ENCODE measurements around the gene CA4.

CA4 gene

DNA sequence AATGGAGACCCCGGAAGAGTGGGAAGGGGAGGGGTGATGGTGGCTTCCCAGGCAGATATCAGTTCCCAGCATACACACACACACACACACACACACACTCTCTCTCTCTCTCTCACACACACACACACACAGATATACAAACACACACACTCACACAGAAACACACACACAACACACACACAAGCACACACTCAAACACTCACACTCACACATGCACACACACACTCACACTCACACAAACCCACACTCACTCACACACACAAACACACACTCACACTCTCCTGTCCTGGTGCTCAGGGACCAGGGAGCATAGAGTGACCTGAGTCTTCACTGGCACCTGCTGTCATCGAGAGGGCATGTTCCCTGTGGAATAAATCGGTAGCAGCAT is 5.6 kb downstream of the CA4 start:
- DNase-seq (ENCODE audit: low read depth in 2 of 2), result no peak

DNA sequence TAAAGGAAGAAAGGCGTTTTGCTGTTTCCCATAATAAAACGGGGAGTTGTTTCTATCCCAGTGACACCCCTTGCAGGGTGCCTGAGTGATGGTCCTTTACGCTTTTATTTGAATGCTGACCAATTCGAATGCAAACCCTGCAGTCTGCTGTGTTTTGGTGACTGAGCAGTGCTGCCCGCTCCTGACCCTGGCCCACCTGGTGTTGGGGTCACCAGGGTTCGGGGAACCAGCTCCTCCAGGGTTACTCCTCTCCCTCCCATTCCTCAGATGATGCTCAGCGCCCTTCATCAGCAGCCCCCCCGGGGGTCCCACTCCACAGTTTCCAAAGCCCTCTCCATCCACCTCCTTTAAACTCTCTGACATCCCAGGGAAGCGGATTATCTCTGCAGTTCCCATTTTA is 6.0 kb downstream of the CA4 start:
- DNase-seq (ENCODE audit: low read depth in 2 of 2), result no peak

DNA sequence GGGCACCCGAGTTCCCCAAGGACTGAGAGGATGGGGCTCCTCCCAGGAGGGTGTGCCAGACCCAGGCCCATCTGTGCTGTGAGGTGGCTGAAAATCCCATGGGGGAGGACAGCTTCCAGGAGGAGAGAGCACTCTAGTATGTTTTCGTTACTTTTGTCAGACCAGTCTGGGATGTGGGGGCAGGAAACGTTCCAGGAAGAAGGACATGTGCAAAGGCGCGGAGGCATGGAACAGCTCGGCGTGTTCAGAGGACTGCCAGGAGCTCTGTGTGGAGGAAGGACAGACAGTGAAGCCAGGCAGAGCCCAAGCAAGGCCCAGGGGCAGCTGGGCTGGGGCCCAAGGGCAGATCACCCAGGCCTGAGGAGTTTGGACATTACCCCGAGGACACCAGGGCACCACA is 7.0 kb downstream of the CA4 start:
- no peak for DNase-seq (ENCODE audit: low read depth in 2 of 2)

DNA sequence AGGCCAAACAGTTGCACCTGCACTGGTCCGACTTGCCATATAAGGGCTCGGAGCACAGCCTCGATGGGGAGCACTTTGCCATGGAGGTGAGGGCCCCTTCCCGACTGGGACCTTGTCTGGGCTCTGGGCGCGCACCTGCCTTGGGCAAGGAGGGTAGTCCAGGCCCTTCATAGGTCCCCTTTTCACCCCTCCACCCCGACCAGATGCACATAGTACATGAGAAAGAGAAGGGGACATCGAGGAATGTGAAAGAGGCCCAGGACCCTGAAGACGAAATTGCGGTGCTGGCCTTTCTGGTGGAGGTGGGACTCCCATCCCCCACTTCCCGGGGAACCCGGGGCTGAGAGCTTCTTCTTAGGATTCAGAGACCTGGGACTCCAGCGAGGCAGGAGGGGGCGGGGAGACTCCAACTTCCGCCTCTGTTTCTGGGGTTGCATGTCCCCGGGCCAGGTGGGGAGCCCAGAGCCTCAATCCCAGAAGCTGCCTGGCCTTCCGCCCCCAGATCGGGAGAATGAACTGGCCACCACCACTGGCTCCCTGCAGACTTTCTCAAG is 7.8 kb downstream of the CA4 start:
- DNase-seq (ENCODE audit: low read depth in 2 of 2), result no peak

DNA sequence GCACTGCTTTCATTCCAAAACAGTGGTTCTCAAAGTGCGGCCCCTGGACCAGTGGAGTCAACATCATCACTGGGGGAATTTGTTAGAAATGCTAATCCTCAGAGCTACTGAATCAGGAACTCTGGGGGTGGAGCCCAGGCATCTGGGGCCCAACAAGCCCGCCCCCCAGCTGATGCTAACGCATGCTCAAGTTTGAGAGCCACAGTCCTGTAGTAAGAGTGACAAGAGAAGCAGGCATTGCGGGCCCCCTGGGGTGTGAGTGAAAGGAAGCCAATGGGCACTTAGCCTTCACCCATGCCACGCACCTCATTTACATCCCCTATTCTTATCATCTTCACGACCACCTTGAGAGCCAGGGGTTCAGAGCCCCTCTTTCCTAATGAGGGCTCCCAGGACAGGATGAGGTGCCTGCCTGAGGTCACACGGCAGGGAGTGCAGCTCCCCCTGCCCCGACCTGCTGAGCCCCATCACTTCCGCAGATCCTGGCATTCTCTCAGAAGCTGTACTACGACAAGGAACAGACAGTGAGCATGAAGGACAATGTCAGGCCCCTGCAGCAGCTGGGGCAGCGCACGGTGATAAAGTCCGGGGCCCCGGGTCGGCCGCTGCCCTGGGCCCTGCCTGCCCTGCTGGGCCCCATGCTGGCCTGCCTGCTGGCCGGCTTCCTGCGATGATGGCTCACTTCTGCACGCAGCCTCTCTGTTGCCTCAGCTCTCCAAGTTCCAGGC is 9.1 kb downstream of the CA4 start:
- no peak for DNase-seq (ENCODE audit: low read depth in 2 of 2)

DNA sequence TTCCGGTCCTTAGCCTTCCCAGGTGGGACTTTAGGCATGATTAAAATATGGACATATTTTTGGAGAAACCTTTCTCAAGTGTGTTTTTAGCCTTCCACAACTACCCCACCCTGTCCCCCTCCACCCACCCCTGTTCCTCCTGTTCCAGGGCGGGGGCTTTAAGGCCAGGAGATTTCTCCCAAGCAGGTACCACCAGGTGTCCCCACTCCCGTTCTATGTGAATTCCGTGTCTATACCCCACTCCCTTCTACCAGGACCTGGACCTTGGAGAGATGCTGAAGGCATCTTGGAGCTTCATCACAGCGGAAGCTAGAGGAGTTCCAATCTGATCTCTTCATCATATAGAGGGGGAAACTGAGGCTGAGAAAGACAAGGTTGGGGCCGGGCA is 9.7 kb downstream of the CA4 start:
- no peak for DNase-seq (ENCODE audit: low read depth in 2 of 2)

DNA sequence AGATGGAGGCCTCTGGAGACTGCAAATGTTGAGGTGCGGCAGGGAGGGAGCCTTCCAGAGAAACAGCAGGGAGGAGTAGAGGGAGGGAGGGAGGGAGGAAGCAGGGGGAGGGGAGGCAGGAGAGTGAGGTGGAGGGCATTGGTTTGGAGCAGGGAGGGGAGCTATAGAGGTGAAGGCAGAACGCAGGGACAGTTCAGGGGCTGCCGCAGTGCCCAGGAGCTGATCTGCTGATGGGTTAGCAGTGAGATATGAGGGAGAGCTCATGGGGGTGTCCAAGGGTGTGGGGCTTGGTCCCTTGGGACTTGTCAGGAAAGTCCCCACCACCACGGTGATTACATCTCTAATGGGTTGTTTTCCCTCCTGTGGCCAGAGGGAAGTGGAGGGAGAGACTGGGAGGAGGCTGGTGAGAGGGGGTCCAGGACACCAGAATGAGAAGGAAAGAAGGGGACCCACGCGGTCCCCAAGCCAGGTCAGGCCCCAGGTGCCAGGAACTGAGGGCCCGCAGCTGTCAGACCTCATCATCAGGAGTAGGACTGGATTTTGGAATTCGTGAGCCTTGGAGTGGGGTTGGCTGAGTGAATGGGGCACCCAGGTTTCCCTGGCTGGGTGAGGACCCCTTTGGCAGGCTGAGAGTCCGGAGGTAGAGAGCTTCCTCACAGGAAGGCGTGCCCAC is 11.2 kb downstream of the CA4 start:
- DNase-seq (ENCODE audit: low read depth in 2 of 2), result no peak

DNA sequence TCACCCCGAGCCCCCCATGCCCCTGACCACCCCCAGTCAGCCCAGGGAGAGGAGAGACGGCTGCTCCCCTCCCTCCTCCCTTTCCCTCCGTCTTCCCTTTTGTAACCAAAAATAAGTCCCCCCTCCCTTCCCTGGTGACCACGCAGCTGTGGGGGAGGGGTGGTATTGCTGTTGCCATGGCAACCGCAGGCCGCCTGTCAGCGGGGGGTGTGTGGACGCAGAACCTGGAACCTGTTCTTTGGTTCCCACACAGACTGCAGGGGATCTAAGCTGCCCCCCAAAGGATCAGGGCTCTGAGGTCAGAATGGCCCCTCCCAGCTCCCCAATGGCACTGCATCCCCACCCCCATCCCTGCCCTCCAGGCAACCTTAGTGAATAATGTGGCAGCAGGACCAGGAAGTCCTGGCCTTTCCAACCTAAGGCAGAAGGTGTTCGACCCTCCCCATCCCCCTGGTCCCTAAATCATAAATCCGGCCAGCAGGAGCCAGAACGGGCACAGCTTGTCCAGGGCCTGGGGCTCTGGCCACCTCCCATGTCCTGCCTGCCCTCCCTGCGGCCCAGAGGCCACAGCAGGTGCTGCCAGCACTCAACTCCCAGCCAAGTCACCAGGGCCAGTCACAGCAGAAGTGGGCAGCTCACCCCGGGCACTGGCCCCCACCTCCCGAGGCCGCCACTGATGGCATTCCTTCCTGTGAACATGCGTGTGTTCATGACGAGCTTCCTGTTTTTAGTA is 12.0 kb downstream of the CA4 start:
- DNase-seq (ENCODE audit: low read depth in 2 of 2), result no peak

DNA sequence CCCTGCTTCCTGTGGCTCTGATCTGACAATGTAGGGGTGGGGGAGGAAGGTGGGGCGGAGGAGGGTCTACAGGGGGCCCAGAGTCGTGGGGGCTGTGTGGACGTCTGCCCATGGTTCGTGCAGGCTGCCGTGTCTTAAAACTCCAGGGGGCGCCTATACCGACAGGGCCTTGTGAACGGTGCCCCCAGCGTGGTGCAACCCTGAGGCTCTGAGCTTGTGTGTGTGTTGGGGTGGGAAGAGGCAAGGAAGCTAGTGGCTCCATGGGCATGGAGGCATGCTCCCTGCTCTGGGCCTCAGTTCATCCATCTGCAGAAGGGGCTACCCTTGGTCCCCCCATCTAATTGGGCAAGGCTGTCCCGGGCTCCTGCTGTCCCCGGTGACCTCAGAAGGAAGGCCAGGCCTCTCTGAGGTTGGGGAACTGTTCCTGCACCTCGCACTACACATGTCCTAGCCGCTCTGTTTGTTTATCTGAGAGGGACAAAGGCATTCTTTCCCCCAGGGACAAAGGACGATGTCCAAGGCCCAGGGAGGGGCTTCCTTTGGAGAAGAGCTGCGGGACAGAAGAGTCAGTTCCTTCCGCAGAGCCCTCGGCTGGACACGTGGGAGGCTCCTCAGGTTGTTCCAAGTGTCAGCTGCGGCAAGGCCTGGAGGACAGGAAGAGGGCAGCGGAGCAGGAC is 13.5 kb downstream of the CA4 start:
- no peak for DNase-seq (ENCODE audit: low read depth in 2 of 2)

DNA sequence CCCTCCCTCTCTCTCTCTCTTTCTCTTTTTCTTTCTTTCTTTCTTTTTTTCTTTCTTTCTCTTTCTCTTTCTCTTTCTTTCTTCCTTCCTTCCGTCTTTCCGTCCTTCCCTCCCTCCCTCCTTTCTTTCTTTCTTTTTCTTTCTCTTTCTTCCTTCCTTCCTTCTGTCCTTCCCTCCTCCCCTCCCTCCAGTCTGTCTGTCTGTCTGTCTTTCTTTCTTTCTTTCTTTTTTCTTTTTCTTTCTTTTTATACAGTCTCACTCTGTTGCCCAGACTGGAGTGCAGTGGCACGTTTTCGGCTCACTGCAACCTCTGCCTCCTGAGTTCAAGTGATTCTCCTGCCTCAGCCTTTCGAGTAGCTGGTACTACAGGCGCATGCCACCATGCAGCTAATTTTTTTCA is 14.4 kb downstream of the CA4 start:
- no peak for DNase-seq (ENCODE audit: low read depth in 2 of 2)

DNA sequence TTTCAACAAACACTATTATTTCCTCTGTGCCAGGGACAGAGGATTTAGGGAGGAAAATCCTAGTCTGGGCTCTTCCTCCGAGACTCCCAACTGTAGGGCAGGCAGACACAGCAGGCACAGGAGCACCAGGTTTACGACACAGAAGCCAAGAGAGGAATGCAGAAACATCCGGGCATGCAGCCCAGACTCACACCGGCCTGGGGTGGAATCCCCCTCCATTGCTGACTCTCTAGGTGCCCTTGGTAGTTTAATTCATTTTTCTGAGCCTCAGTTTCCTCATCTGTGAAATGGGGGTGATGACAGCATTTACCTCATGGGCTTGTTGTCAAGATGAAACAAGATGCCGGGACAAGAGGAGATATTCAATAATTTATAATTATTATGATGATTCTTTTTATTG is 14.9 kb downstream of the CA4 start:
- no peak for DNase-seq (ENCODE audit: low read depth in 2 of 2)

DNA sequence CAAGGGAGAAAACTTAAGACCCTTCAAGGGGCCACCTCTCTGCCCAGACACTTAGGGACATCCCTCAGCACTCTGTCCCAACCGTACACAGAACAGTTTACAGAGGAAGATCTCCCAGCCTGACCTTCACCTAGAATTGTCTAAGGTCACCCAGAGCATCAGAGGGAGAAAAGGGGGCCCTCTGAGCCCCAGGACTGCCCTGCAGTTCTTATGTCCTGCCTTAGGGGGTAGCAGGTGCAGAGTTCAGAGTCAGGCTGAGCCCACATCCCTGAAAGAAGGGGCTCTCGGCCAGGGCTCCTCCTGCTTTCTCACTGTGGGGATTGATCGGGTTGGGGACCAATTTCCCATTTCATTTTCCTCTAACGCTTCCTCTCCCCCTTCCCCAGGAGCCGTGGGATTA is 15.4 kb downstream of the CA4 start:
- DNase-seq (ENCODE audit: low read depth in 2 of 2), result no peak

DNA sequence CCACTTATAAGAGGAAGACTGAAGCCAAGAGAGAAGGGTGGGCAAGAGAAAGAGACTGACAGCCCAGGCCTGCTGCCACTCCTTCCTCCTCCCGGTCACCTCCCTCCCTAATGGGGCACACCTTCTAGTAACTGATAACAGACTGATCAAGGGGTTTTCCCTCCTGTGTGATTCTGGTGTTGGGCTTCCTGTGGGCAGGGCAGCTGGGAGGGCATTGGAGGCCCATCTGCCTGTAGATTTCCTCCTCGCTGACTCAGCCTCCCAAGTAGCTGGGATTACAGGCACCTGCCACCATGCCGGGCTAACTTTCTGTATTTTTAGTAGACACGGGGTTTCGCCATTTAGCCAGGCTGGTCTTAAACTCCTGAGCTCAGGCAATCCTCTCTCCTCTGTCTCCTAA is 16.2 kb downstream of the CA4 start:
- no peak for DNase-seq (ENCODE audit: low read depth in 2 of 2)

DNA sequence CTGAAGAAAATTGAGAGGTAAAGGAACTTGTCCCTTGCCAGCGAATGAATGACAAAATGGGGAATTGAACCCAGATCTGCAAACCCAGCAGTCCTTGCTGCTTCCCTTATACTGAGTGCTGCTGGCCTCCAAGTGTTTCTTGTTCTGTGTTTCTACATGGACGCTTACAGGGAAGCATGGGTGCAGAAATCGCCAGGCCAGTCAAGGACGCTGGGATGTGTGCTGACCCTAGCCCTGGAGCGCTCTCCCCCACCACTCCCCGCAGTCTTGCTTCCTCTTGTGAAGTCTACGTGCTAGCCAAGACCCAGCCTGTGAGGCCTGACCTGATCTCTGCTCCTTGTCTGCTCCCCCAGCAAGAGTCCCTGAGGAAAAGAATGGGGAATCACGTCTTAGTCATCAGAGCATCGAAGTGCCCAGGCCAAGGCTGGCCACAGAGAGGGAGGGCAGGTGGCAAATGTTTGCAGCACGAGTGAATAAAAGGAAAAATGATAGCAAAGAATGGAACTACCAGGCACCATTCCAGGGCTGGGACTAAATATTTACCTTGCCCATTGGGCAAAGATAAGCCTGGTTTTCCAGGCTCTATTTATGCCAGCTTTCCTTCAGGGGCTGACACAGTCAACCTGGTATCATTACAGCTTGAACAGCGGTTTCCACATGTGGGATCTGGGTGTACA is 17.4 kb downstream of the CA4 start:
- DNase-seq (ENCODE audit: low read depth in 2 of 2), result no peak

DNA sequence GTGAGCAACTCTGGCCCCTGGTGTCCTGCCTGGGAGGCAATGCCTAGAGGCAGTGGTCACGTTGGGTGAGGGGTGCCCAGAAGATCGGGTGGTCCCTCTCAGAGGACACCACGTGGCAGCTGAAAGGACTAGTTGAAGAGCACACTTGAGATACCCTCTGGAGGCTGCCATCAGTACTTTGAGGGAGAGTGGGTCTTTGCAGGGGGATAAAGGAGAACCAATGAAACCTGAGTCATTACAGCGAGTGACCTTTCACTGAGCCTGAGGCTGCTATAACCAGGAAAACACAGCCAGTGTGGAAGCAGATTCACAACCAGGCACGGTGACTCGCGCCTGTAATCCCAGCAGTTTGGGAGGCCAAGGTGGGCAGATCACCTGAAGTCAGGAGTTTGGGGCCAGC is 18.9 kb downstream of the CA4 start:
- no peak for DNase-seq (ENCODE audit: low read depth in 2 of 2)

DNA sequence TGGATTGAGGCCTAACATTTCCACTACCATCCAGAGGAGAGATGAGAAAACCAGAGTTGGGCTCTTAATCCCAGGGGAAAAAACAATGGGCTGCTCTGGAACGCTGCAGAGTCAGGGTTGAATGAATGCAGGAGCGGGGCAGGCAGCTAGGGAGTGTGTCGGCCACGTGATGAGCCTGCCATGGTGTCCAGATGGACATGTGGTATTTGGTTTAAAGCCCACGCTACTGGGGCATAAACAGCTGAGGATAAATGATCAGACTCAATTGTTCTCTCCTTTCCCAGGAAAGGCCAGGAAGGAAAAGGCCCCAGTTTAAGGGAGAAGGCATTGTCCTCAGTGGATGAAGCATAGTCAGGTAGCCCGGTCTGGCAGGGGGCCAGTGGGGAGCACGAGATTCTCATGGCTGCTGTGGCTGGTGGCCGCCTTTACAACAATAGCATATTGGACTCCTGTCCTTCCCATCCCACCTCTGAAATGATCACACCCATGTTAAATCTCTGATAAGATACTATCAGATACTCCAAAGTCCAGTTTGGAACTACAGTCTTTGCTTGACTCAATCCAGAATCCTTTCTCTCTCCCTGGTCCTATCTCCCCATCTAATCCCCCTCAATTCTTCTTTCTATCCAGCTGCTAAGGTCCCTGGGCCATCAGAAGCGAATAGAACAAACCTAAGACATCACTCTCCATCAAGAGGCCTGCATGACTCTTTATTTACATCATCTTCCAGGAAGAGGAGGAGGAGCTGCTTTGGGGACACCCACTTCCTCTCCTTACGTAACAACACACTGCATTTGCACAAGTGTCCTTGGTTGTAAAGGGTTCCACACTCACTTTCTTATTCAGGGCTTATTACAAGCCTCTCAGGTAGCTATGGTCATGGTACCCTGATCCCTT is 20.4 kb downstream of the CA4 start:
- DNase-seq (ENCODE audit: low read depth in 2 of 2), result no peak

DNA sequence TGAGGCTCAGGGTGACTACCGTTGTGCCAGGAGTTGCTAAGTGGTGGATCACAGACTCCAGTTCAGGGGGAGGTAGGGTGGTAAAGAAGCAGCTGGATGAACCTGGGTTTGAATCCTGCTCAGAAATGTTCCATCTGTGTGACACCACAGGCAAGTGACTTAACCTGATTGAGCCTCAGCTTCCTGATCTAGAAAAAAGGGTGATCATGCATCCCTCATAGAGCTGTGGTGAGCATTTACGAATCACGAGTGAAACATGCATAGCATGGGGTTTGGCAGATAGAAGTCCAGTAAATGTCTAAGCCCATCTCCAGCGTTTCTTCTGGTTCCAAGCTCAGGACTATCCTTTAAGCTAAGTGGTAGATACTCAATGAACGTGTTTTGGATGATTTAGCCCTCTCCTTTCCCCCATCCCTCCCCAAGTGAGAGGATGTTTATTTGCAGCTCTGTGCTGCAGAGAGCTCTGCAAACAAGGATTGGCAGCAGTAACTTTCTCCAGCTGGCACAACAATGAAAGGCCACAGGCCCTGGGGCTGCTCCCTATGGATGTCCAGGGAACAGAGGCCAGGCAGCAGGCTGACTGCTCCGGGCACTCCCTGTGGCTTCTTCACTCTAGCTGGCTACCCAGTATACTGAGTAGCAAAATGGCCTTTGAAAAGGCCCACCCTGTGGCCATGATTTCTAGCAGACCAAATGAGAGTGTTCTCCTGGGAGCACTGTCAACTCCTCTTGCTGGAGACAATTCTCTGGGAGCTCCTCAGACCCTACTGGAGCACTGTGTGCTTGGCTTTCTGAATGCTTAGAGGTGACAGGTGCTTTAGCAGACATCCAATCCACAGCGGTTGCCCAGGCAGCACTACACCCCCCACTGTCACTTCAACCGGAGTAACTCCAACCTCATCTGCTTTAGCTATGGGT is 21.3 kb downstream of the CA4 start:
- no peak for DNase-seq (ENCODE audit: low read depth in 2 of 2)

DNA sequence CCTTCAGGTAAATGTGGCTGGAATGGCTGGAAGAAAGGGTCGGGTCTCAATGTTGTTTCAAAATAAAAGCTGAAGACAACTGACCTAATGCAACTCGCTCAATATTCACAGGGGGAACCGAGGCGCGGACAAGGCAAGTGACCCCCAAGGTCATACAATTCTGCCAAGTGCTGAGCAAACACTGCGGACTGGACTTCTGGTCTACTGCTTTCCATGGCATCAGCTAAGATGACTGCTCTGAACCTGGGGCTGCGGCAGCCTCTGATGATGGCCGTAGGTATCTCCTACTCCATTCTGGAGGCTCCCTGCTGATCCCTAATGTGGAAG is 21.9 kb downstream of the CA4 start:
- DNase-seq (ENCODE audit: low read depth in 2 of 2), result no peak

DNA sequence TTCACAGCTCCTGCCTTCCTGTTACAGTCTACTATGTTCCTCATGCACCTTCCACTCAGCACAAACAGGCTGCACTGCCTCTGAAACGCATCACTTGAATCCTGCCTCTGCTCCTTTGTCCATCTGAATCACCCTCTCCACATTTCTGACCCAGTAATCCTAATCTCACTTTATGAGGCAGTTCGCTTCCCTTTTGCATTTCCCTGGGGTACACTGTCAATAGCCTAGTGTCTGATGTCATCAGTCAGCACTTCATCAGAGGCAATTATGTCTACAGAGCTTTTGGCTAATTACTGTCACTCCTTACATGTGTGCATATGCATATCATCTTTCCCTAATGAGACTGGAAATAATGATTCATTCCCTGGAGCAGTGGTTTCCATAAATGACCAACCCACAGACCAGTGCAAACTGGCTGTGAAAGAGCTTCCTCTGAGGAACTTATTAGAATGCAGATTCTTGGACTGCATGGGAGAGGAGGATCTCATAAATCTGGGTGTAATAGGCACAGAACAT is 23.6 kb downstream of the CA4 start:
- DNase-seq (ENCODE audit: low read depth in 2 of 2), result no peak

DNA sequence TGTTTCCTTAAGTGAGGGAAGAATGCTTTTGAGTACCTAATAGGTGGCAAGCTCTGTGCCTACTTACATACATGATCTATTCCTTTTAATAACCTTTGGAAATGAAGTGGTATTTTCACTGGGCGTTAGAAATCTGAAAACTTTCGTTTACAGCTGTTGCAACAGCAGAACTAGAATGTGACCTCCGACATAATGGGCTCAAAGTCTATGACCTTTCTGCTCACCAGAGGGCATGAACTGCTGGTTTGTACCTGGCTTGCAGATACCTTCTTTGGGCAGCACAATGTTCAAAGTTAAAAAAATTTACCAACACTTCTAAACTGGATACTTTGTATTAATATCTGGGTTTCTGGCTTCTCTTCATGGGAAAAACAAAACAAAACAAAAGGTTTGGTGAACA is 24.3 kb downstream of the CA4 start:
- DNase-seq (ENCODE audit: low read depth in 2 of 2), result no peak
